DND-41 (cell line): ENCODE measurements around the gene NPY4R2.
"Not testable (repeated sequence)": the region's sequence is repeated elsewhere in the genome, so short reads cannot be mapped to it uniquely, and the experiment has no call there.

Experiments used
- CTCF ChIP-seq: IDR thresholded peaks from 2 replicates; pipeline ENCODE4 v1.5.1; 2012; ENCODE audit warnings: borderline replicate concordance, low read length, moderate library complexity, mild to moderate bottlenecking; ENCODE audit not compliant: poor library complexity, severe bottlenecking; ENCODE audit errors: extremely low read depth
- EZH2 ChIP-seq: IDR thresholded peaks from 3 replicates; pipeline ENCODE4 v1.6.1; 2012; ENCODE audit warnings: borderline replicate concordance, low read depth, mild to moderate bottlenecking, moderate library complexity, low read length, inconsistent platforms; ENCODE audit not compliant: severe bottlenecking

DNA sequence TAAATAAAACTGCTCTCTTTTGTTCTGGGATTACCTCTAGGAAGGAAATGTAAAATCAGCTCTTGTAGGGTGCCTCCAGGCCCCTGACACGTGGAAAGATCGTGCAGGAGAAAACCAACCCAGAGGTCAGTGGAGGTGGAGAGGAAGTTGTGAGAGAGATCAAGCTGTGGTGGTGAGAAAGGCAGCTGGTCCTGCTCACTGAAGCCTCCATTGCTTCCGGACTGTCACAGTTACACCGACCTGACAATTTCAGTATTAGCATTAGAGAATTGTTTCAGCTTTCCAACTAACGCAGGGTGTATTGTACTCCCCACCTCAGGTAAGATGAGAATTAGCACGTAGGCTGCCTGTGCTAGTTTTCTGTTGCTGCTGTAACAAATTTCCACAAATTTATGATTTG, 50.5 kb downstream of the NPY4R2 start:
- not testable (repeated sequence) for TF ChIP-seq CTCF, EZH2
